ENCODE measurements around the gene INTS3.
A peak's percentile ranks its signal among the peaks of the same experiment; 100 is the strongest.
"Not testable (repeated sequence)": the region's sequence is repeated elsewhere in the genome, so short reads cannot be mapped to it uniquely, and the experiment has no call there.

INTS3 gene

DNA sequence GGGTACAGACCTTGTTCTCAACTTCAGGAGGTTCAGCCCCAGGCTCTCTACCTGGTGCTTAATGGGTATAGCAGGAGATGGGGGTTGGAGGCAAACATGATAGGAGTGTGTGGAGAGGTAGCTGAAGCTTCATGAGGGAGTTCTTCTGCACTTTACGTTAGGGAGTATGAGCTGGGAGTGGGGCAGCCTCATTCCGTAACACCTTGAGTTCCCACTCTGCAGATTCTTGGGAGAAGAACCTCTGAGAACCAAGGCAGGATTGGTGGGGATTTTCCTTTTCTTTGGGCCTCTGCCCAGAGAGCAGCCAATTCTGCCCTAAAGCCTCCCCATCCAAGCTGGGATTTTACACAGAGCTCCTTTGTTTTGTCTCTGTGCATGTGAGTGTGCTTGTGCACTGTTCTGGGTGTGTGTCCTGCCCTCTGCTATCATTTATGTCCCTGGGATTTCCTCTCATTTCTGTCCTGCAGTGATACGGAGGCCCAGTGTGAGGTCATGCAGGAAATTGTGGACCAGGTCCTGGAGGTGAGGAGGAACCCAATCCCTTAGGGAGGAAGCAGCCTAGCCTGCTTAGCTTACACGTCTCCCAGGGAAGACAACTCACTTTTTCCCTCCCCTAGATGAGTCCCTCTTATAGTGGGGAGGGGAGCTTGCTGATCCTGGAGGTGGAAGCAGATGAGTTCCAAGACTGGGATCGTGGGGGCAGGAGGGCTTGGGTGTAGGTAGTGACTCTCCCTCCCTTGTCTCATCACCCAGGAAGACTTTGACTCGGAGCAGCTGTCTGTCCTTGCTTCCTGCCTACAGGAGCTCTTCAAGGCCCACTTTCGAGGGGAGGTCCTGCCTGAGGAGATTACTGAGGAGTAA lies 35.7 kb downstream of the INTS3 start:
- DNase-seq, result no peak

DNA sequence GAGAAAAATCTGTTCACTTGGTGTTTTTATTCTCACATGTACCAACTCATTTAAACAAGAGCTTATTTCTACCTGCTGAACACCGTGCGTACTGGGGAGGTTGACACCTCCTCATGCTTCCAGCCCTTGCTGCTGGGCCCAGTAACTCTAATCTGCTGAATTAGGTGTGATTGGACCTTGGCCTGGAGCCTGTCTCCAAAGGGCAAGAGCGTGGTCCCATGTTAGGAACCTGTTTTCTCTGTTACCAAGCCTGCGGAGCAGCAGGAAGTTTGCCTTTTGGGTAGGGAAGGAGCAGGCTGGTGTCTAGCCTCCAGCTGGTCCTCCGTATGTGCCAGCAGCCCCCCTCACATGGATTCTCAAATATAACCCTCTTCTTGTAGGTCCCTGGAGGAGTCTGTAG lies 36.5 kb downstream of the INTS3 start:
- no peak for DNase-seq

DNA sequence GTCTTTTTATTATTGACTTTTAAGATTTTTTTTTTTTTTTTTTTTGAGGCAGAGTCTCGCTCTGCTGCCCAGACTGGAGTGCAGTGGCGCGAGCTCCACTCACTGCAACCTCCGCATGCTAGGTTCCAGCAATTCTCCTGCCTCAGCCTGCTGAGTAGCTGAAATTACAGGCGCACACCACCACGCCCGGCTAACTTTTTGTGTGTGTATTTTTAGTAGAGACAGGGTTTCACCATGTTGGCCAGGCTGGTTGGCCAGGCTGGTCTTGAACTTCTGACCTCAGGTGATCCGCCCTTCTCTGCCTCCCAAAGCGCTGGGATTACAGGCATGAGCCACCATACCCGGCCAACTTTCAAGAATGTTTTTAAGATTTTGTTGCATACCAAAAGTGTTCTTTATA lies 38.8 kb downstream of the INTS3 start:
- not testable (repeated sequence) for DNase-seq

DNA sequence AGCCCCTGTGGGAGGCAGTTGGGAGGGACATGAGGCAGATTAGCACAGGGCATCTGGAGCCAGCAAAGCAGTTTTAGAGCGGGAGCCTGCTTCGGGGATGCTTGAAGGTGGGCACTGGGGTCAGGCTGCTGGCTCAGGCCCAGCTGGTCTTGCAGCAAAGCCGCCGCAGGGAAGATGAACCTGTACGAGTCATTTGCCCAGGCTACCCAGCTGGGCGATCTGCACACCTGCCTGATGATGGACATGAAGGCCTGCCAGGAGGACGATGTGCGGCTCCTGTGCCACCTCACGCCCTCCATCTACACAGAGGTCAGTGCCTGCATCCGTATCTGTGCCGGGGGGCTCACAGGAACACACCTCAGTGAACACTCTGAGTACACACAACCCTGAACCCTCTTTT lies 39.7 kb downstream of the INTS3 start:
- no peak for DNase-seq

DNA sequence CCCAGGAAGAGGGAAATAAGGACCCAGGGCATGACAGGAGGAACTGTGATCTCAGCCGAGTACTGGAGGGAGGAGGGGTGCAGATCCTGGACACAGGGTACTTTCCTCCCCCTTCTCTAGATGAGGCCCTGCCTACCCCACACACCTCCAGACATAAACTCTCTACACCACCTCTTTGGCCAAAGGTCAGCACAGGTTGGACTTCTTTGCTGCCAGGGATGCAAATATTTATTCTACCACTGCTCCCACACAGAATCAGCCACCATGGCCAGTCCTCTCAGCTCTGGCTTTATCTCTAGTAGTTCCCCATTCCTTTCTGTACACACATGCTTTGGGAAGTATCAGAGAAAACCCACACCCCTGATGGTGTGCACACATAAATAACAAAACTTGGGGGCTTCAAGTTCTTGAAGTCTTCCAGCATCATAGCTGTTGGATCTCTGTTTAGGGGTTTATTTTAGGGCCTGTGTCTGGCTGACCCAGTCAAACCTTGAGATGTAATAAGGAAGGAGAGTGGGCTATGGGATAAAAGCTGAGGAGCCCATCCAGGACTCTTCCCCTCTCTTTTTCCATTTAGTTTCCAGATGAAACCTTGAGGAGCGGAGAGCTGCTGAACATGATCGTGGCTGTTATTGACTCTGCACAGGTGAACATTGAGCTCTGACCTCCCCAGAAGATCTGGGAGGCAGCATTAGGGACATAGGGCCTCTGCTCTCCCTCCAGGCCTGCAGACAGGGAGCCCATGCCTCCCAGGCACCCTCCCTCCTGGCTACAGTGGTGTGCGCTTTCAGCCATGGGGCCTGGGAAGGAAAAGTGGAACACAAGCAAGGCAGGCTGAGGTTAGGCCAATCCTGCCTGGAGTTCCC lies 40.7 kb downstream of the INTS3 start:
- no peak for DNase-seq

DNA sequence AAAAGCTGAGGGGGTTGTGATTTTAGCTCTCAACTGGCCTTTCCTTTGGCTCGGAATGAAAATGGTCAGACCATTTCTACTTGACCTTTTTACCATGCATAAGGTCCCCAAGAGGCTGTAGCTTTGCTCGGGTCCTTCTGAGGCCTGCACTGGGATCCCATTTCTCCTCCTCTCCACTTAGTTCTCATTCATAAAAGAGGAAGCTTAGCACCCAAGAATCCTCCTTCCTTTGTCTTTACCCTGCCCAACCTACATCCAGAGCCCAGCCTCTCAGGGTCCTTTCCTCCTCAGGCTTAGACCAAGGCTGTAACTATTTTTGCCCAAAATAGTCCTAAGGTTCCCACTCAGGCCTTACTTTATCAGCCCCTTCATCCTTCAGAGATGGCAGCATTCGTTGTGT lies 41.4 kb downstream of the INTS3 start:
- DNase-seq, result no peak

DNA sequence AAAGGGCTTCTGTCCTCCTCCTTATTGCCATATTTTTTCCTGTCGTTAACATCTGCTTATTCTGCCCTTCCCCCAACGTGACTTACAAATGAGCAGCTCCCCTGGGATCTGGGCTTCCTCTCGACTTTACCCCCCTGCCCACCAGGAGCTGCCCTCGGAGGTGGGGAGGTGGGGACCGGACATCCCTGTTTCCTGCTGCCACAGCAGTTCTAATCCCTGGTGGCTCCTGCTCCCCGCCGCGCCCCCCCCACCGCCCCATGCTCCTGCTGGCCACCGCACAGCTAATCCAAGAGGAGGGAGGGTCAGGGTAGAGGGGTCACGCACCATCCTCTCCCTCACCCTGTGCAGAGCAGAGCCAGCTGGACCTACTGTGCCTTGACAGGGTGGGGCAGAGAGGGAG lies 42.9 kb downstream of the INTS3 start:
- DNase-seq, result no peak

DNA sequence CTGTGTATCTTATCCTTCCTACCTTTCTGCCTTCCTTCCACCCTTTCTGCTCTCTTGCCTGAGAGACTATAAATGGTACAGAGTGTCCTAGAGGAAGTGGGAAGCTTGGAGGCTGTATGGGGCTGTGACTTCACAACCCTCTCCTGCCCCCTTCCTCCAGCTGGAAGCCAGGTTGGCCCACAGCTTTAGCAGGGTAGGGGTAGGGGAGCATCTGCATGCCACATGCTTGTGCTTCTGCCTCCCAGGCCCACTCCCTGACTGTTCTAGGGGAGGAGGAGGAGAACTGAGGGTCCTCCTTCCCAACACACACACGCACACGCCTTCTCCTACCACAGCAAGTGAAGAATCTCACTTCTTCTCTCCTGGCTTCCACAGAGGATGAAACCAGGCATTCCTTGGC lies 43.4 kb downstream of the INTS3 start:
- DNase-seq, result no peak

DNA sequence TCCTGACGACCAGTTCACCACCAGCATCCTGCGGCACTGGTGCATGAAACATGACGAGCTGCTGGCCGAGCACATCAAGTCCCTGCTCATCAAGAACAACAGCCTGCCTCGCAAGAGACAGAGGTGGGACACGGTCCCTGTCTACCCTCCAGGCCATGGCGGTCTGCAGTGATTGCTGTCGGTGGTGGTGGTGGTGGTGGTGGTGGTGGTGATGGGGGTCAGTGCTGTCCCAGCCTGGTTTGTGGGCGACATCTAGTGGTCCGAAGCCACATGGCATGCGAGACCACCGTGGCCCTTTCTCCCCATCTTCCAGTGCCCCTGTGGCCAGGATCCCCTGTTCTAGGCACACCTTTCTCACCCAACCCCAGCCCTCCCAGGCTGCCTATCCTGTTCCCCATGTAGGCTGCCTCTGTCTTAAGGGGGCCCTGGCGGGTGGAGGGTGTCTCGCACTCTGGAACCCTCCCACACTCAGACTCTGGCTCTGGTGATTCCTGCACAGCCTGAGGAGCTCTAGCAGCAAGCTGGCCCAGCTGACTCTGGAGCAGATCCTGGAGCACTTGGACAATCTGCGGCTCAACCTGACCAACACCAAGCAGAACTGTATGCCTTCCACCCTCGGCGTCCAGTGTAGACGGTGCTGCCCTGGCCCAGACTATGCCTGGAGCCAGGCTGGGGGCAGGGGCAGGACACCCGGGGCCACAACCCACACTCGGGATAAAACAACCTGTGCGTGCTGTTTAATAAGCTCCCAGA lies 44.2 kb downstream of the INTS3 start:
- DNase-seq, result no peak

DNA sequence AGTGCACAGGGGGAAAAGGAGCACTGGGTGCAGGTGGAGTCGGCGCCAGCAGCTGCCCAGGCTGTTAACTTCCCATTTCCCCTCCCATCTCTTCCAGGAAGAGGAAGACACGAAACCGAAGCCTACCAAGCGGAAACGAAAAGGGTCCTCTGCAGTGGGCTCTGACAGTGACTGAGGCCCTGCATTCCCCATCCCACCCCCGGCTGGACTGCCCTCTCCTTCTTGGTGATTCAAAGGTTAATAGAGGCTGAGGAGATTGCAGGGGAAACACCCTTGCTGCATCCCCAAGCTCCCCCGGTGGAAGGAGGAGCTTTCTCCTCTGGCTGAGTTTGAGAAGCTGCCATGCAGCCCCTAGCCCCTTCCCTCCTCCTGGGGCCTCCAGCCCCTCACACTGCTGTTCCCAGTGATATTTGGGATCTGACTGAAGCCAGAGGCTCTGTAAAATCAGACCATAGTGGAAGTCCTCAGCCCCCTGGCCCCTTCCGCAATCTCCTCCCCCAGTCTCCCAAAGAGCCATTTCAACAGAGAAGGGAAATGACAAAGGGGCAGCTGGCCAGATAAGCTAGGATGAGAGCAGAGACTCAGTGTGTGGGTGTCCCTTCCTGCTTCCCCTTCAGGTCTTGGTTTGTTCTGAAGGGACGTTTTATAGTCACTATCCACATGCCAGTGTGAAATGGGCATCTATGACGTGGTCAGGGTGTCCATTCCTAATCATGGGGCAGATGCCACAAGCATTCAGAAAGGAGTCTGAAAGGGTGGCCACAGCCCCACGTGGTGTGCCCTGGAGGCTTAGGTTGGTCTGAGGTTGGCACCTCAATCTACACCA lies 45.5 kb downstream of the INTS3 start:
- no peak for DNase-seq

DNA sequence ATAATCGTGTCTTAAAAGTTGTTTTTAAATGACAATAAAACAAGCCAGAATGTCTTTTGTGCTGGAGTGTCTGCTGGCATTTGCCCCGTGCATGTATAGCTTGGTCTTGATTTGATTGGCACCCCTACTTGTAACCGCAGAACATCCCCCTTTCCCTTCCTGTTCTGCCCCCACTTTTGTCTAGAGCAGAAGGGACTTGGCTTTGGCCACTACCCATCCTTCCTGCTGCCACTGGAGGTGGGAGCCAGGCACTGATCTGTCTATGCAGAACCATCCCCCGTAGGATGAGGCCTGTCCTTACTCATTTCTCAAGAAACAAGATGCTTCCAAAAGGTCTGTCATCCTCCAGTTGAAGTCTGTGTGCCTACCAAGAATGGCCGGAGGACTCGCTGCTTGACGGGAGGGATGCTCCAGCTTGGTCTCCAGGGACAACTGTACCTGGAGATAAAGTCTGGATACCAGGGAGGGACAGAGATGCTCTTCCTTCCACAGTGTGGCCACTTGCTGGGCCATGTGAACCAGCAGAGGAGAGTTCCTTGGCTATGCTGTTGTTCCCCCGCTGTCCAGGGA lies 46.3 kb downstream of the INTS3 start:
- no peak for DNase-seq

DNA sequence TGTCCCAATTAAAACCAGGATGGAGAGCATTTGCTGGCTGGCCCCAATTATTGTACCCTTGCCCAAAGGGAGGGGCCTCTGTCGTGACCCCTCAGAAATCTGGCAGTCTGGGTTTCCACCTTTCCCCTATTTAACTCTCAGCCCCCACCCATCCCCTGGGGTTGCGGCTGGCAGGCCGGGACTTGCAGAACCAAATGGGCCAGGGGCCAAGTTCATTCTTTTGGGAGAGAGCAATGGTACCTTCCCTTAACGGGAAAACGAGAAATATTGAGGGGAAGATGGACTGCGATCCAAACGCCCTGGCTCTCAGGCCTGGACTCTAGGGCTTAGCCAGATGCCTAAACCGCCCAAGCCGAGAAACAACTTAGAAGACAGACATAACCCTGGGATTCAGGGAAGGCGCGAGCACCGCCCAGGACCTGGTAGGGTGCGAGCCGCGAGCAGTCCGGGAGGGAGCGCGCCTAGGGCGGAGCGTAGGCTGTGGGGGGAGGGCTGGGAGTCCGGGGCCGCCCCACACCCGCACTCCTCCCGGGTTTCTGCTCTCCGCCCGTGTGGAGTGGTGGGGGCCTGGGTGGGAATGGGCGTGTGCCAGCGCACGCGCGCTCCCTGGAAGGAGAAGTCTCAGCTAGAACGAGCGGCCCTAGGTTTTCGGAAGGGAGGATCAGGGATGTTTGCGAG lies 47.1 kb downstream of the INTS3 start, which contains the start of gene SLC27A3:
Gene SLC27A3, plus strand, starts transcription at position 628 of the 678 bp plus-strand sequence. CDS start 91 bp downstream, outside the sequence.
- DNase-seq, result no peak

DNA sequence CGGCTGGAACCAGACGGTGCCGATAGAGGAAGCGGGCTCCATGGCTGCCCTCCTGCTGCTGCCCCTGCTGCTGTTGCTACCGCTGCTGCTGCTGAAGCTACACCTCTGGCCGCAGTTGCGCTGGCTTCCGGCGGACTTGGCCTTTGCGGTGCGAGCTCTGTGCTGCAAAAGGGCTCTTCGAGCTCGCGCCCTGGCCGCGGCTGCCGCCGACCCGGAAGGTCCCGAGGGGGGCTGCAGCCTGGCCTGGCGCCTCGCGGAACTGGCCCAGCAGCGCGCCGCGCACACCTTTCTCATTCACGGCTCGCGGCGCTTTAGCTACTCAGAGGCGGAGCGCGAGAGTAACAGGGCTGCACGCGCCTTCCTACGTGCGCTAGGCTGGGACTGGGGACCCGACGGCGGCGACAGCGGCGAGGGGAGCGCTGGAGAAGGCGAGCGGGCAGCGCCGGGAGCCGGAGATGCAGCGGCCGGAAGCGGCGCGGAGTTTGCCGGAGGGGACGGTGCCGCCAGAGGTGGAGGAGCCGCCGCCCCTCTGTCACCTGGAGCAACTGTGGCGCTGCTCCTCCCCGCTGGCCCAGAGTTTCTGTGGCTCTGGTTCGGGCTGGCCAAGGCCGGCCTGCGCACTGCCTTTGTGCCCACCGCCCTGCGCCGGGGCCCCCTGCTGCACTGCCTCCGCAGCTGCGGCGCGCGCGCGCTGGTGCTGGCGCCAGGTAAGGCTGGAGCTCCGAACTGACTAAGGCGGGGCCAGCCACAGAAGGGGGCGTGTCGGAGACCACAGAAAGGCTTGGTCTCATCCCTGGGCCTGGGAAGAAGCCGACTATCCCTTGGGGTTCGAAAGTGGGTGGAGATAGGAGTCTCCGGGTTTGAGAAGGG lies 47.8 kb downstream of the INTS3 start:
- DNase-seq, result peak; percentile 71

DNA sequence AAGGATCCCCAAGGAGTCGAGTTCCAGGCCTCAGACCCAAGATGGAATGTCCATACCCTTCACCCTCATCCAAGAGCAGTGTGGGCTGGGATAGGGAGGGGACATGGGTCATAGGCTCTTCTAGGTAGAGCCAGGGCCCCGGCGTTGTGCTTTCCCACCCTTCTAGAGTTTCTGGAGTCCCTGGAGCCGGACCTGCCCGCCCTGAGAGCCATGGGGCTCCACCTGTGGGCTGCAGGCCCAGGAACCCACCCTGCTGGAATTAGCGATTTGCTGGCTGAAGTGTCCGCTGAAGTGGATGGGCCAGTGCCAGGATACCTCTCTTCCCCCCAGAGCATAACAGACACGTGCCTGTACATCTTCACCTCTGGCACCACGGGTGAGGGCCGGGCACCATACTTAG lies 48.5 kb downstream of the INTS3 start:
- no peak for DNase-seq

DNA sequence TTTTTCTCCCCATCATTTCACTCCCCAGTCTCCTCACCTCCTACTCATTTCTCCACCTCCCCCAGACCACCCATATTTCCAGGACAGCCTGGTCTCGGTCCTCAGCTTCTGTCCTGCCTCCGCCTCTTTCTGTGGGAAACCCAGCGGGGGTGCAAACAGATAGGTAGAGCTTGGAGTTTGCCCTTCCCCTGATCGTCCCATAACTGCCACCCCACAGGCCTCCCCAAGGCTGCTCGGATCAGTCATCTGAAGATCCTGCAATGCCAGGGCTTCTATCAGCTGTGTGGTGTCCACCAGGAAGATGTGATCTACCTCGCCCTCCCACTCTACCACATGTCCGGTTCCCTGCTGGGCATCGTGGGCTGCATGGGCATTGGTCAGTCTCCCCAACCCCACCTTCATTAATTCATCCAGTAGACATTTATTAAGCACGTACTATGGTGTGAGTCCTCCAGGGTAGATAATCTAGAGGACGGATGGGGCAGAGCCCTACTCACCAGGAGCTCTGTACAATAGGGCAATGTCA lies 49.1 kb downstream of the INTS3 start:
- no peak for DNase-seq

DNA sequence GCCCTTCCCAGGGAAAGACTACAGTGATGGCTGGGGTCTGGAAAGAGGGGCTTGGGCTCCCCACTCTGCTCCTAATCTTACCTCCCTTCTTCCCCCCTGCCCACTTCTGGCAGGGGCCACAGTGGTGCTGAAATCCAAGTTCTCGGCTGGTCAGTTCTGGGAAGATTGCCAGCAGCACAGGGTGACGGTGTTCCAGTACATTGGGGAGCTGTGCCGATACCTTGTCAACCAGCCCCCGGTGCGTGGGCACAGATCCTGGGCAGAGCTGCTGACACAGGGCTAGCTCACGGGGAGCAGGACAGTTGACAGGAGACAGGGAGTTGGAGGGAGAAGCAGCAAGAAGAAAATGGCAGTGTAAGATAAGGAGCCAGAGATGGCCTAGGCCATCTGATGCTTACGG lies 49.8 kb downstream of the INTS3 start:
- DNase-seq, result no peak

DNA sequence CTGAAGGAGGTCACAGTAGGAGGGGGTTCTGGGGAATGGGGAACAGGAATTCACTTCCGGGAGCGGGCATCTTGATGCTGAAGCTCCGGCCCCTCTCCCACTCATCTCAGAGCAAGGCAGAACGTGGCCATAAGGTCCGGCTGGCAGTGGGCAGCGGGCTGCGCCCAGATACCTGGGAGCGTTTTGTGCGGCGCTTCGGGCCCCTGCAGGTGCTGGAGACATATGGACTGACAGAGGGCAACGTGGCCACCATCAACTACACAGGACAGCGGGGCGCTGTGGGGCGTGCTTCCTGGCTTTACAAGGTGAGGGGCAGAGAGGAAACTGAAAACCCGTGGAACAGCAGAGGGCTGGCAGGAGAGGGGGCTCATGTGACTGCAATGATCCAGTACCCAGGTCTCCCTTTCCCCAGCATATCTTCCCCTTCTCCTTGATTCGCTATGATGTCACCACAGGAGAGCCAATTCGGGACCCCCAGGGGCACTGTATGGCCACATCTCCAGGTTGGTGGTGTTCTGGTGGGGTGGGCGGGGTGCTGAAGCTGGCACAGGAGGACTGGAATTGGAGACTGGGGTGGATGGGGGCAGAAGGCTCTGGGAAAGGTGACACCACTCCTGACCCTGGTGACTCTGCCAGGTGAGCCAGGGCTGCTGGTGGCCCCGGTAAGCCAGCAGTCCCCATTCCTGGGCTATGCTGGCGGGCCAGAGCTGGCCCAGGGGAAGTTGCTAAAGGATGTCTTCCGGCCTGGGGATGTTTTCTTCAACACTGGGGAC lies 50.4 kb downstream of the INTS3 start:
- DNase-seq, result no peak

DNA sequence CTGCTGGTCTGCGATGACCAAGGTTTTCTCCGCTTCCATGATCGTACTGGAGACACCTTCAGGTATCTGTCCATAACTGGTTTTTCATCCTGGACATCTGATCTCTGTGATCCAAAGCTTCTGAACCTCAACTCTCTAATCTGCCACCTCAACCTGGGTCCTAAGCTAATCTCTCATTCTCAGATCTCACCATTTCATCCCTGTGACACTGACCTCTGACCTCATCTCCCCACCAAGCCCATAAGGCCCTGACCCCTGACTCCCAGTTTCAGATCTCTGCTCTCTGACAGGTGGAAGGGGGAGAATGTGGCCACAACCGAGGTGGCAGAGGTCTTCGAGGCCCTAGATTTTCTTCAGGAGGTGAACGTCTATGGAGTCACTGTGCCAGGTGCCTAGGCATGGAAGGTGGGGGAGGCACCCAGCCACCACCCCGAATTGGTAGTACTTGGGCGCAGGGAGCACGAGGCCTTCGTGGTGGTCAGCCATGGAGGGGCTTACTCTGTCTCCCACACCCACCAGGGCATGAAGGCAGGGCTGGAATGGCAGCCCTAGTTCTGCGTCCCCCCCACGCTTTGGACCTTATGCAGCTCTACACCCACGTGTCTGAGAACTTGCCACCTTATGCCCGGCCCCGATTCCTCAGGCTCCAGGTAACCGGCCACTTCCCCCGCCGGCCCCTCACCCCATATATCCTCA lies 51.1 kb downstream of the INTS3 start:
- no peak for DNase-seq

Data from activated CD8-positive, alpha-beta memory T cell treated with anti-CD3 and anti-CD28 coated beads, Interleukin-2, amount 50 U/mL, for 4 hours (primary cell).